Panc1 (cell line): ENCODE data around the gene OTOA.
"Not testable (repeated sequence)": the region's sequence is repeated elsewhere in the genome, so short reads cannot be mapped to it uniquely, and the experiment has no call there.

Experiments
- POLR2AphosphoS5 ChIP-seq: IDR thresholded peaks from 2 replicates; pipeline ENCODE4 v1.6.1; 2012; ENCODE audit warnings: mild to moderate bottlenecking, low read depth, low read length, moderate library complexity
- SIN3A ChIP-seq: IDR thresholded peaks from 2 replicates; pipeline ENCODE4 v1.6.1; 2012; ENCODE audit warnings: low read depth, mild to moderate bottlenecking, low read length, moderate library complexity, borderline replicate concordance; ENCODE audit not compliant: insufficient read depth
- TF ChIP-seq, protein P1 (sequence below): fragments of 450-650 bp; IDR thresholded peaks from 2 replicates; pipeline ENCODE4 v1.5.1; 2017; ENCODE audit warnings: mild to moderate bottlenecking
- TF ChIP-seq, protein P2 (sequence below), 2 experiments: IDR thresholded peaks; 2 replicates each; pipeline ENCODE4 v1.6.1; 2011 to 2012; ENCODE audit warnings: low read depth in 2 of 2, control low read depth in 1 of 2, low read length in 1 of 2, mild to moderate bottlenecking in 1 of 2, moderate library complexity in 1 of 2; ENCODE audit not compliant: insufficient read depth in 1 of 2

DNA sequence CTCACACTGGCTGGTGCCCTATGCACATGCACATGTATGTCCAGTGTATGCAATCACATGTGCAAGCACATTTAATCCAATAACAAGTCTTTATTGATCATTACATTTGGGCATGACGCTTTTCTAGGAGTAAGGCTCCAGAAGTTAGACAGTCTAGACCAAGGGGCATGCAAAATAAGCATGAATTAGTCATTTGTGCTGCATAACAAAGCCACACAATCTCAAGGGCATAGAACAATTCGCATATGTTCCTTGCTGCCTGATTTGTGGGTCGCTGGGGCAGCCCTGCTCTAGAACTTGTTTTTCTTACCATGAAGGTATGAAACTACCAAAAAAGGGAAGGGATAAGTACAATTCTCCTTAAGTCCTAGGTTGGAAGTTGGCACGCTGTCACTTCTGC lies 67.5 kb downstream of the OTOA start:
- TF ChIP-seq, protein P1, sequence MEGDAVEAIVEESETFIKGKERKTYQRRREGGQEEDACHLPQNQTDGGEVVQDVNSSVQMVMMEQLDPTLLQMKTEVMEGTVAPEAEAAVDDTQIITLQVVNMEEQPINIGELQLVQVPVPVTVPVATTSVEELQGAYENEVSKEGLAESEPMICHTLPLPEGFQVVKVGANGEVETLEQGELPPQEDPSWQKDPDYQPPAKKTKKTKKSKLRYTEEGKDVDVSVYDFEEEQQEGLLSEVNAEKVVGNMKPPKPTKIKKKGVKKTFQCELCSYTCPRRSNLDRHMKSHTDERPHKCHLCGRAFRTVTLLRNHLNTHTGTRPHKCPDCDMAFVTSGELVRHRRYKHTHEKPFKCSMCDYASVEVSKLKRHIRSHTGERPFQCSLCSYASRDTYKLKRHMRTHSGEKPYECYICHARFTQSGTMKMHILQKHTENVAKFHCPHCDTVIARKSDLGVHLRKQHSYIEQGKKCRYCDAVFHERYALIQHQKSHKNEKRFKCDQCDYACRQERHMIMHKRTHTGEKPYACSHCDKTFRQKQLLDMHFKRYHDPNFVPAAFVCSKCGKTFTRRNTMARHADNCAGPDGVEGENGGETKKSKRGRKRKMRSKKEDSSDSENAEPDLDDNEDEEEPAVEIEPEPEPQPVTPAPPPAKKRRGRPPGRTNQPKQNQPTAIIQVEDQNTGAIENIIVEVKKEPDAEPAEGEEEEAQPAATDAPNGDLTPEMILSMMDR, result not testable (repeated sequence)
- not testable (repeated sequence) for TF ChIP-seq SIN3A, POLR2AphosphoS5
- TF ChIP-seq, protein P2, sequence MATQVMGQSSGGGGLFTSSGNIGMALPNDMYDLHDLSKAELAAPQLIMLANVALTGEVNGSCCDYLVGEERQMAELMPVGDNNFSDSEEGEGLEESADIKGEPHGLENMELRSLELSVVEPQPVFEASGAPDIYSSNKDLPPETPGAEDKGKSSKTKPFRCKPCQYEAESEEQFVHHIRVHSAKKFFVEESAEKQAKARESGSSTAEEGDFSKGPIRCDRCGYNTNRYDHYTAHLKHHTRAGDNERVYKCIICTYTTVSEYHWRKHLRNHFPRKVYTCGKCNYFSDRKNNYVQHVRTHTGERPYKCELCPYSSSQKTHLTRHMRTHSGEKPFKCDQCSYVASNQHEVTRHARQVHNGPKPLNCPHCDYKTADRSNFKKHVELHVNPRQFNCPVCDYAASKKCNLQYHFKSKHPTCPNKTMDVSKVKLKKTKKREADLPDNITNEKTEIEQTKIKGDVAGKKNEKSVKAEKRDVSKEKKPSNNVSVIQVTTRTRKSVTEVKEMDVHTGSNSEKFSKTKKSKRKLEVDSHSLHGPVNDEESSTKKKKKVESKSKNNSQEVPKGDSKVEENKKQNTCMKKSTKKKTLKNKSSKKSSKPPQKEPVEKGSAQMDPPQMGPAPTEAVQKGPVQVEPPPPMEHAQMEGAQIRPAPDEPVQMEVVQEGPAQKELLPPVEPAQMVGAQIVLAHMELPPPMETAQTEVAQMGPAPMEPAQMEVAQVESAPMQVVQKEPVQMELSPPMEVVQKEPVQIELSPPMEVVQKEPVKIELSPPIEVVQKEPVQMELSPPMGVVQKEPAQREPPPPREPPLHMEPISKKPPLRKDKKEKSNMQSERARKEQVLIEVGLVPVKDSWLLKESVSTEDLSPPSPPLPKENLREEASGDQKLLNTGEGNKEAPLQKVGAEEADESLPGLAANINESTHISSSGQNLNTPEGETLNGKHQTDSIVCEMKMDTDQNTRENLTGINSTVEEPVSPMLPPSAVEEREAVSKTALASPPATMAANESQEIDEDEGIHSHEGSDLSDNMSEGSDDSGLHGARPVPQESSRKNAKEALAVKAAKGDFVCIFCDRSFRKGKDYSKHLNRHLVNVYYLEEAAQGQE (IDR thresholded peaks at IDR 0.05; ENCODE audit: insufficient read depth in 1 of 2, low read depth in 2 of 2, low read length in 1 of 2), result not testable (repeated sequence)
